Activated T-cell treated with anti-CD3 and anti-CD28 coated beads, Interleukin-2, amount 50 U/mL, for 24 hours (primary cell): Measurements from ENCODE around the gene TRIM52.
A peak's percentile ranks its signal among the peaks of the same experiment; 100 is the strongest.

ENCODE experiments used
- DNase-seq: peaks from one replicate; pipeline ENCODE4 v3.0.0-alpha.2; 2020
- H3K27ac Mint-ChIP-seq: 2 replicates; pipeline ENCODE4 v1.8.0; 2020; ENCODE audit warnings: mild to moderate bottlenecking, mixed read lengths
- H3K27me3 Mint-ChIP-seq: 2 replicates; pipeline ENCODE4 v1.8.0; 2020; ENCODE audit warnings: mixed read lengths
- H3K36me3 Mint-ChIP-seq: 2 replicates; pipeline ENCODE4 v1.8.0; 2020; ENCODE audit warnings: low read depth, mixed read lengths
- H3K4me1 Mint-ChIP-seq: 2 replicates; pipeline ENCODE4 v1.8.0; 2020; ENCODE audit warnings: low read depth, mixed read lengths
- H3K4me3 Mint-ChIP-seq: 2 replicates; pipeline ENCODE4 v1.8.0; 2020; ENCODE audit warnings: mild to moderate bottlenecking, moderate library complexity, mixed read lengths
- H3K9me3 Mint-ChIP-seq: 2 replicates; pipeline ENCODE4 v1.8.0; 2020; ENCODE audit warnings: mixed read lengths

The TRIM52 gene

GRCh38 chr5:181265092-181265671 lies 4.2 kb upstream of the TRIM52 start:
- DNase-seq = no peak
- Mint-ChIP-seq H3K4me3 (no peak overlapping the region), H3K27ac (no peak overlapping the region), H3K4me1 (peaks cover 14% of the 10 kb centered on the region), H3K36me3 (peaks cover 36% of the 10 kb centered on the region), H3K9me3 (no peaks in the 10 kb centered on the region), H3K27me3 (no peaks in the 10 kb centered on the region)

DNA sequence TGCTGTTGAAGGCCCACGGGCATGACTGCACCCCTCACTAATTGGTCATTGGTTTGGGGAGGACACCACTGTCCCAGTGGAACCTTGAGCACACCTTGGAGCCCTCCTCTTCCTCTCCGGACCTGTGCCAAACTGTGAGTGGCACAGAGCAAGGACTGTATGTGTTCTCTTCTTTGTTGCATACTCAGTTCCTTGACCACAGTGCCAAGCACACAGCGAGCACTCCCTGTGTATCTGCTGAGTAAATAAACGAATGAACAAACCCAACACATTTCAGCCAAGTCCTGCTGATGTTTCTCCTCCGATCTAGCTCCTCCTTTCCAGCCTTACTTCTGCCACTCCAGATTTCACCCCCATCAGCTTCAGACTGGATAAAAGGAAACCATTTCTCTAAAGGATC lies 2.7 kb upstream of the TRIM52 start:
- H3K4me3 Mint-ChIP-seq = no peak overlapping the region
- H3K4me1 Mint-ChIP-seq = peaks cover 23% of the 10 kb centered on the region
- peaks cover 43% of the 10 kb centered on the region for H3K36me3 Mint-ChIP-seq
- H3K27ac Mint-ChIP-seq = peak overlapping the region; percentile 77
- no peaks in the 10 kb centered on the region for H3K9me3 Mint-ChIP-seq
- DNase-seq = no peak
- no peaks in the 10 kb centered on the region for H3K27me3 Mint-ChIP-seq

- peak; percentile 89 for DNase-seq
- H3K4me1 Mint-ChIP-seq = peaks cover 42% of the 10 kb centered on the region
- H3K27ac Mint-ChIP-seq = peak overlapping the region; percentile 92
- peaks cover 61% of the 10 kb centered on the region for H3K36me3 Mint-ChIP-seq
- H3K27me3 Mint-ChIP-seq = no peaks in the 10 kb centered on the region
- peak overlapping the region; percentile 93 for H3K4me3 Mint-ChIP-seq
- H3K9me3 Mint-ChIP-seq = no peaks in the 10 kb centered on the region
Measured at GRCh38 chr5:181261320-181262049, 542 bp upstream of the TRIM52 start.

- Mint-ChIP-seq H3K9me3 (no peaks in the 10 kb centered on the region), H3K27me3 (no peaks in the 10 kb centered on the region), H3K27ac (peak overlapping the region; percentile 92), H3K4me1 (peaks cover 54% of the 10 kb centered on the region), H3K36me3 (peaks cover 72% of the 10 kb centered on the region), H3K4me3 (peak overlapping the region; percentile 93)
- DNase-seq = no peak
Measured at GRCh38 chr5:181259974-181260719, 796 bp downstream of the TRIM52 start.

DNA sequence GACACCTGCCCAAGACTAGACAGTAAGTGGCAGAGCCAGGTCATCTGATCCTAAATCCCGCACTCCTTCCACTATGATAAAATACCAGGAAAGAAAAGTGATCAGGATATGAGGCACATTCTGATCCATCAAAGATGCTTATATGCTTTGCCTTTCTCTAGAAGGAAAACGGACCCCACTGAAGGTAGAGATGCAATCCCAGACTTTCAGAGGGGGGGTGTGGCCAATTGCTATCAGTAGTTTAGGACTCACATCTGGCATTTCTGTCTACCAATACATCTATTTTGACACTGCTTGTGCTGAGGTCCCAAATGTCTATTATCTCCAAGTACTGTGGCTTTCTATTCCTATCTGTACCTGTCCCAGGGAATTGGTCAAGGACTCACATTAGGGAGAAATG lies 1.7 kb downstream of the TRIM52 start:
- Mint-ChIP-seq H3K36me3 (peaks cover 75% of the 10 kb centered on the region), H3K4me1 (peaks cover 60% of the 10 kb centered on the region), H3K9me3 (no peaks in the 10 kb centered on the region)

DNA sequence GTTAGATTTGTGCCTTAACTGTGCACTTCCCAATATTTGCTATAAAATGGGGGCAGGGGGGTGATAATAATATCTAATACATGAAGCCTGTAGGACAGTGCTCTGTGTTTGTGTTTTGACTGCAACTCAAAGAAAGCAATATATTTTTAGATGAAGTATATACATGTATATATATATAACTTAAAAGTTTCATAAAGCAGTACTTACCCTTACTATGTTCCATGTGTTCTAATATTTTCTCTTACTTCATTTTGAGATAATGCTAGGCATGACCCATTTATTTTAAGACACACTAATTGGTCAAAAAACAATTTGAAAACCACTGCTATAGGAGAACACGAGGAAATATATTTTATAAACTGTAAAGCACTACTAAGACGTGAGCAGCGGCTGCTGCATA lies 2.4 kb downstream of the TRIM52 start:
- peaks cover 59% of the 10 kb centered on the region for H3K4me1 Mint-ChIP-seq
- no peaks in the 10 kb centered on the region for H3K27me3 Mint-ChIP-seq
- peak overlapping the region; percentile 7 for H3K27ac Mint-ChIP-seq
- H3K36me3 Mint-ChIP-seq = peaks cover 74% of the 10 kb centered on the region
- DNase-seq = no peak
- H3K4me3 Mint-ChIP-seq = peak overlapping the region; percentile 93
- no peaks in the 10 kb centered on the region for H3K9me3 Mint-ChIP-seq

More for the DNA sequence above, 1.7 kb downstream of the TRIM52 start:
- DNase-seq = no peak
- peak overlapping the region; percentile 93 for H3K4me3 Mint-ChIP-seq
- peak overlapping the region; percentile 92 for H3K27ac Mint-ChIP-seq
- no peaks in the 10 kb centered on the region for H3K27me3 Mint-ChIP-seq

DNA sequence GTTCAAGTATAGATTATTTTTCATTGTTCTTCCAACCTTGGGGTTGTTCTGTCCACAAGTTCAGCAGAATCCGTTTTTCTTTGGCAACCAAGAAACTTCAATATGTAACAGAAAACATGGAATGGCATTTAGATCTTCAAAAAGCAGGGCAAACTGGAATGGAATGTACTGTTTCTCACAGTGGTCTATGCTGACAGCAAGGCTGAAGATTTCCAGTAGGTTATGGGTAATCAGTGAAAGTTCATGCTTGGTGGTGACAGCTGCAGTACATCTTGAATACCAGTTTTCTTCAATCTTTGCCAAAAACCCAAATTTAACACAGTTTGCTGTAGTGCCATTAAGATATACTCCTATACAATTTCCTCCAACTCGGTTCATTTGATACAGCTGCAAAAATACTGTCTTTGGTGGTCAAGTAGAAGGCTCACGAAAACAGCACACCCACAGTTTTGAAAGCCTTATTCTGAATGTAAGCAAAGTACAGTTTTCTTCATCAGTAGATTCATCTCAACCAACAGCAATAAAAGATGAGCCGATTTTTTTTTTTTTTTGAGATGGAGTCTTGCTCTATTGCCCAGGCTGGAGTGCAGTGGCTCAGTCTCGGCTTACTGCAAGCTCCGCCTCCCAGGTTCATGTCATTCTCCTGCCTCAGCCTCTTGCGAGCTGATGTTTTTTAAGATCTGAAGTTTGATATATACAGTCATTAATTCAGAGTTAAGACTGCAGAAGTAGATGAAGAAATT lies 4.9 kb downstream of the TRIM52 start:
- H3K27ac Mint-ChIP-seq = peak overlapping the region; percentile 74
- H3K4me3 Mint-ChIP-seq = no peak overlapping the region
- H3K9me3 Mint-ChIP-seq = no peaks in the 10 kb centered on the region
- DNase-seq = no peak
- H3K36me3 Mint-ChIP-seq = peaks cover 84% of the 10 kb centered on the region
- H3K4me1 Mint-ChIP-seq = peaks cover 67% of the 10 kb centered on the region
- H3K27me3 Mint-ChIP-seq = no peaks in the 10 kb centered on the region

- Mint-ChIP-seq H3K4me1 (peaks cover 72% of the 10 kb centered on the region), H3K27me3 (no peaks in the 10 kb centered on the region), H3K36me3 (peaks cover 82% of the 10 kb centered on the region), H3K27ac (peak overlapping the region; percentile 30), H3K9me3 (no peaks in the 10 kb centered on the region), H3K4me3 (peak overlapping the region; percentile 15)
- DNase-seq = no peak
Measured at GRCh38 chr5:181255276-181255675, 5.7 kb downstream of the TRIM52 start.

DNA sequence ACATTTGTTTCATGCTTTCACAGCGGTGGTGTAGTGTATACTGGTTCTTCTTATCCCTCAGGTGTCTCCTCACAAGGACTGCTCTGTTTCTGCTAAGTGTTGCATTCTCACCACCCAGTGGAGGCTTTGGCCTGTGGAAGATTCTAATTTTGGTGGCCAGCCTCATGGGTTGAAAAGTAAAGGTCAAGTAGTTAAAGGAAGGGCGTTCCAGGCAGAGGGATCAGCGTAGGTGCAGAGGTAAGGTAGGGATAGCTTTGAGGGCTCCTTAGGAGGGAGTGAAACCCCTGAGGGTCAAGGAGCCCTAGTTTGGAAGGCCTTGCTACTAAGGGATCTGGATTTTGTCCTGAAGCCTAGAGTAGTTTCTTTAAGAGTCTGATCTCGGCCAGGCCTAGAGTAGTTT lies 12.7 kb downstream of the TRIM52 start:
- H3K27ac Mint-ChIP-seq = peak overlapping the region; percentile 99
- H3K36me3 Mint-ChIP-seq = peaks cover 76% of the 10 kb centered on the region
- peaks cover 63% of the 10 kb centered on the region for H3K4me1 Mint-ChIP-seq
- no peak for DNase-seq
- H3K4me3 Mint-ChIP-seq = peak overlapping the region; percentile 99
- no peaks in the 10 kb centered on the region for H3K9me3 Mint-ChIP-seq
- H3K27me3 Mint-ChIP-seq = no peaks in the 10 kb centered on the region

- Mint-ChIP-seq H3K36me3 (peaks cover 78% of the 10 kb centered on the region), H3K27me3 (no peaks in the 10 kb centered on the region), H3K9me3 (peaks cover under 1% of the 10 kb centered on the region), H3K4me1 (peaks cover 63% of the 10 kb centered on the region), H3K27ac (peak overlapping the region; percentile 99), H3K4me3 (peak overlapping the region; percentile 99)
- peak; percentile 87 for DNase-seq
Measured at GRCh38 chr5:181246276-181247049, 14.5 kb downstream of the TRIM52 start.

DNA sequence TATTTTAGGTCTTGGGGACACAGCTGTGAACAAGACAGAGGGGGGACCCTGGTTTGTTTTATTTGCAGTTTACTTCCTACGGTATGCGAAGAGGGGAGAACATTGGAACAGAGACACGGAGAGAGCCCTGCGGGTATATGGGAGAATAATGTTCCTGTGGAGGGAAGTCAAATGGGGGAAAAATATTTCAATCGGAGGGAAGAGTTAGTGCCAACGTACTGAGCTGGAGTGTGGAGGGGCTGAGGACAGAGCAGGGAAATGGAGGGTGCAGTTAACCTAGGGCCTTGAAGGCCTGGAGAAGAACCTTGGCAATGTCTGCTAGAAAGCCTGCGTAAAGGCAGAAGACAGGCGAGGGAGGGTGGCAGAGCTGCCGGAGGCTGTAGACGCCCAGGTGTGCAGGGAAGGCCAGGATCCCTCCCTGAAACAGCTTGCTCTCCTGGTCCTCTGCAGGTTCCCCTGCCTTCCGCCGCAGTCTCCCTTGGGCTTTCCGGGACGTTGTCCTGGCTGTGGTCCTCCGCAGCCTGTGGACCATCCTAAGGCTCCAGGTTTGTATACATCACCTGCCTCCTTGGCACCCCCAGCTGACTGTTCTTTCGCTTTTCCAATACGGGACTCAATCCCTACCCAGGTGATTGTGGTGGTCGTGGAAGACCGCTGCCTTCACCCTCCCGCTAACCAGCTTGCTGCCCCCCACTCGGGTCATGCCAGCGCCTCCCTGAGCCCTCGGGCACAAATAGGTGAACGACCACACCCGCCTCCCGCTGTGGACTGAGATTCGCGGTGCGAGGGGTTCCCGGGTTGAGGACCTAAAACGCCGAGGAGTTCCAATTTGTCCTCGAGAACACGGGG lies 15.3 kb downstream of the TRIM52 start:
- peak overlapping the region; percentile 99 for H3K4me3 Mint-ChIP-seq
- H3K27me3 Mint-ChIP-seq = no peaks in the 10 kb centered on the region
- peaks cover 80% of the 10 kb centered on the region for H3K36me3 Mint-ChIP-seq

GRCh38 chr5:181243564-181244343 lies 17.2 kb downstream of the TRIM52 start, which contains the start of gene RACK1:
Gene RACK1 (minus strand): TSS chr5:181243906. CDS start chr5:181243800, 106 bp downstream.
- peak within 1 kb of the TSS; percentile 100 for H3K27ac Mint-ChIP-seq
- H3K4me1 Mint-ChIP-seq = peaks cover 55% of the 10 kb centered on the region
- no peaks in the 10 kb centered on the region for H3K27me3 Mint-ChIP-seq
- peaks cover 2% of the 10 kb centered on the region for H3K9me3 Mint-ChIP-seq
- peaks cover 80% of the 10 kb centered on the region for H3K36me3 Mint-ChIP-seq
- DNase-seq = peak; percentile 91
- peak within 1 kb of the TSS; percentile 99 for H3K4me3 Mint-ChIP-seq

More for the DNA sequence above, 15.3 kb downstream of the TRIM52 start:
- H3K4me1 Mint-ChIP-seq = peaks cover 61% of the 10 kb centered on the region
- no peak for DNase-seq
- H3K9me3 Mint-ChIP-seq = peaks cover 2% of the 10 kb centered on the region
- peak overlapping the region; percentile 99 for H3K27ac Mint-ChIP-seq
